ENCODE data around the gene CNPPD1.
A peak's percentile ranks its signal among the peaks of the same experiment; 100 is the strongest.

Gene CNPPD1

DNA sequence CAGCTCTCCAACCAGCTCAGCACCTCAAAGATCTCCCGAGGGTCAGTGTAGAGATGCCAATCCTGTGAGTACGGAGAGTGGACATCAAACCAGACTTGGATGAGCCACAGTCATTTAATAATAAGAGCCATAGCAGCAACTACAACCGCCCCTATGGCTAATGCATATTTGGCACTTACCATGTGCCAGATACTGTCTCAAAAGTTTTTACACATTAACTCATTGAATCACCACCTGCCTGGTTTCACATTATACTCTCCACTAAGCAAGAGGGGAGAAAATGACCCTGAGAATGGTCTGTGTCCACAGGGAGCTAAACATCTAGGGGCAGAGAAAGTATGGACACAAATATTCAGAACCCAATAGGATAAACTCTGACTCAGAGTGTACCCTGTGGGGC lies 2.6 kb downstream of the CNPPD1 start:
- TF ChIP-seq CTCF (IDR thresholded peaks at IDR 0.05; ENCODE audit: low read depth, low read length) = no peak
- Histone ChIP-seq H3K9me3 (ENCODE audit: severe bottlenecking) (no peaks in the 10 kb centered on the region), H3K27ac (no peak overlapping the region), H3K4me3 (ENCODE audit: low read depth, low read length) (no peak overlapping the region), H3K36me3 (peaks cover 28% of the 10 kb centered on the region), H3K27me3 (ENCODE audit: insufficient read depth, low read depth, severe bottlenecking) (no peaks in the 10 kb centered on the region)
- DNase-seq = no peak

GRCh38 chr2:219173176-219173575 lies 3.5 kb downstream of the CNPPD1 start:
- no peak overlapping the region for H3K4me3 ChIP-seq (ENCODE audit: low read depth, low read length)
- no peak for DNase-seq
- H3K36me3 ChIP-seq = peaks cover 24% of the 10 kb centered on the region
- no peak for TF ChIP-seq CTCF (IDR thresholded peaks at IDR 0.05; ENCODE audit: low read depth, low read length)
- no peaks in the 10 kb centered on the region for H3K9me3 ChIP-seq (ENCODE audit: severe bottlenecking)
- H3K27me3 ChIP-seq (ENCODE audit: insufficient read depth, low read depth, severe bottlenecking) = no peaks in the 10 kb centered on the region
- no peak overlapping the region for H3K27ac ChIP-seq

- H3K9me3 ChIP-seq (ENCODE audit: severe bottlenecking) = no peaks in the 10 kb centered on the region
- peaks cover 24% of the 10 kb centered on the region for H3K36me3 ChIP-seq
- DNase-seq = no peak
- no peak overlapping the region for H3K27ac ChIP-seq
- H3K27me3 ChIP-seq (ENCODE audit: insufficient read depth, low read depth, severe bottlenecking) = no peaks in the 10 kb centered on the region
- no peak for TF ChIP-seq CTCF (IDR thresholded peaks at IDR 0.05; ENCODE audit: low read depth, low read length)
- no peak overlapping the region for H3K4me3 ChIP-seq (ENCODE audit: low read depth, low read length)
These were observed 4.2 kb downstream of the CNPPD1 start for GRCh38 chr2:219172231-219173154.

DNA sequence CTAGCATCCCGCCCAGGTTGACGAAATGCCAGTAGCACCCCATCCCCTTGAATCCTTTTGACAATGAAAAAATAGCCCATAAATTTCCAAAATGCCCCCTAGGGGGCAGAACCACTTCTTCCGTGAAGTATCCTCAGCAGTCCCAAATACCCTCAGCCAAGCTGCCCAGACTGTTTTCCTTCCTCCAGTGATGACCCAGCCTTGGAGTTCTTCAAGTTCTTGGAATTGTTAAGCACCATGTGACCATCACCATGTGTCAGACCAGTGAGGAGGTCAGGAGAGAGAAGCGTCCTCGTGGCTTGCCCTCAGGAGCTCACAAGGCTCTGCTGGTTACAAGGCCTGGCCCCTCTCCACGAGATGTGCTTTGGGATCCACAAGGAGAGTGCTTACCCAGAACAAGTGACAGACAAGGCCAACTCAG lies 5.5 kb downstream of the CNPPD1 start:
- peak; percentile 65 for TF ChIP-seq CTCF (IDR thresholded peaks at IDR 0.05; ENCODE audit: low read depth, low read length)
- H3K9me3 ChIP-seq (ENCODE audit: severe bottlenecking) = no peaks in the 10 kb centered on the region
- no peaks in the 10 kb centered on the region for H3K27me3 ChIP-seq (ENCODE audit: insufficient read depth, low read depth, severe bottlenecking)
- H3K36me3 ChIP-seq = peaks cover 24% of the 10 kb centered on the region
- H3K27ac ChIP-seq = no peak overlapping the region
- peak; percentile 47 for DNase-seq
- H3K4me3 ChIP-seq (ENCODE audit: low read depth, low read length) = no peak overlapping the region

- no peak within 1 kb of the TSS for H3K27ac ChIP-seq
- H3K4me3 ChIP-seq (ENCODE audit: low read depth, low read length) = no peak within 1 kb of the TSS
- no peaks in the 10 kb centered on the region for H3K9me3 ChIP-seq (ENCODE audit: severe bottlenecking)
- H3K36me3 ChIP-seq = peaks cover 23% of the 10 kb centered on the region
- no peak for DNase-seq
- TF ChIP-seq CTCF (IDR thresholded peaks at IDR 0.05; ENCODE audit: low read depth, low read length) = no peak
- no peaks in the 10 kb centered on the region for H3K27me3 ChIP-seq (ENCODE audit: insufficient read depth, low read depth, severe bottlenecking)
These were observed 6.6 kb downstream of the CNPPD1 start, which contains the start of gene SLC23A3 for GRCh38 chr2:219169930-219170654. Gene SLC23A3 (minus strand): TSS chr2:219170029. CDS start chr2:219169984, 45 bp downstream.
